Urinary bladder (tissue), 4 donors: ENCODE measurements around the gene HOXC5. TPM values are rescaled to one million over a fixed set of nuclear protein-coding genes. Genes with fewer than 3 reads are reported as not detected.

Experiments
- DNase-seq: peaks from one replicate; pipeline ENCODE4 v3.0.0-alpha.2; 2015; ENCODE audit errors: extremely low spot score
- H3K27ac ChIP-seq: one replicate; pipeline ENCODE4 v1.5.1; 2013; ENCODE audit warnings: low read depth, mild to moderate bottlenecking, moderate library complexity
- H3K36me3 ChIP-seq: one replicate; pipeline ENCODE4 v1.6.1; 2013; ENCODE audit warnings: mild to moderate bottlenecking, moderate library complexity; ENCODE audit not compliant: insufficient read depth
- H3K4me1 ChIP-seq: one replicate; pipeline ENCODE4 v1.6.1; 2013; ENCODE audit warnings: mild to moderate bottlenecking, moderate library complexity; ENCODE audit not compliant: insufficient read depth
- H3K4me3 ChIP-seq: one replicate; pipeline ENCODE4 v1.5.1; 2013; ENCODE audit warnings: low read depth, low read length
- WGBS: extraction: QIAGEN DNeasy Blood & Tissue Kit; methylation state at CpG from one replicate; pipeline ENCODE4 v1.1.7; 2013; 5-methylcytosine and 5-hydroxymethylcytosine counted together
- polyA plus RNA-seq: library from polyadenylated mRNA; stranded (reverse); fragments of 200-250 nt; gene quantifications from one replicate; pipeline ENCODE4 v1.2.3, GENCODE V29; 2013
- total RNA-seq: library from RNA; depleted of rRNA; stranded (reverse); fragments of >200 nt; gene quantifications from one replicate; pipeline ENCODE4 v1.2.3, GENCODE V29; 2014
- donor health status: healthy with polysubstance abuse.
- donor health status: healthy.

Gene HOXC5
- total and polyA plus RNA-seq, 2 donors: 0.11 to 0.42 TPM

DNA sequence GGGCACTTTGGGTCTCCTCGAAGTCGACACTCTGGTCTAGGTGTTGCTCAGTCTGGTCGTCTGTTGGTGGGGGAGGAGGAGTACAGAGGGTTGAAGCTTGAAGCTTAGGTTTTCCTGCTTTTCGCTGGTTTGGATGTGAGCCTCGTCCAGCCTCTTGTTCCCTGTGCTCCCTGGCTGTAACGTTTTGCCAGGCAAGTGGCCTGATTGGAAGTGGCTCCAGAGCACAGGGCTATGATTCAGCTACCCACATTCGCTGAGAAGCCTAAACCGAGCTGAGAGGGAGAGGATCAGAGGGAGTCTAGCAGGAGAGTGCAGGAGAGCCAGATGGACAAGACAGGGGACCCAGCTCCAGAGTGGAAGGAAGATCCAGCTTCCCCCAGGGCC lies 41.8 kb upstream of the HOXC5 start:
- whole genome bisulfite sequencing: 20% methylated on average over 8 of the region's 8 CpGs
- Histone ChIP-seq H3K36me3 (no peaks in the 10 kb centered on the region), H3K4me3 (no peak overlapping the region), H3K27ac (no peak overlapping the region), H3K4me1 (no peaks in the 10 kb centered on the region)
- no peak for DNase-seq

DNA sequence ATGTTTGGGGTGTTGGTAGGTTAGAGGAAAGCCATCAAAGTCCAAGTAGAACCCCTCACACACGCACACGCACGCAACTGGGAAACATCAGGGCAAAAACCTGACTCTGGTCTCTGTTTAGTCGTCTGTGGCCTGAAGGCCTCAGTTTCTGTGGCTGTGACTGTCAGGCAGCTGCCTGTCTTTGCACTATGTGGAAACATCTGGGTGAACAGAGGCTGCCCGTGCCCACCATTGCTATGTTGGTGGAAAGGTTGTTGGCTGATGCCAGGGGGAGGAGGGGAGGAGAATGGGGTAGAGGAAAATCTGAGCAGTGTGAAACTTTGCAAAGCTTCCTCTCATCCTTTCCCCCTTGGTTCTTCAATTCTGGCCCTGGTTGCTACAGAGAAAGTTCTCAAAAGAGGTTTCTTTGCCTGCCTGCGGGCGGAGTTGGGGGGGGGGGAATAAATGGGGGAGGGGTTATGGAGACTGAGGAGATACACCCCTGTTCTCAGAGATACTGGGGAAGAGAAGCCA lies 40.4 kb upstream of the HOXC5 start:
- DNase-seq: no peak
- Histone ChIP-seq H3K4me1 (no peaks in the 10 kb centered on the region), H3K4me3 (no peak overlapping the region), H3K27ac (no peak overlapping the region), H3K36me3 (no peaks in the 10 kb centered on the region)
- 66% methylated on average over 7 of the region's 7 CpGs for WGBS

DNA sequence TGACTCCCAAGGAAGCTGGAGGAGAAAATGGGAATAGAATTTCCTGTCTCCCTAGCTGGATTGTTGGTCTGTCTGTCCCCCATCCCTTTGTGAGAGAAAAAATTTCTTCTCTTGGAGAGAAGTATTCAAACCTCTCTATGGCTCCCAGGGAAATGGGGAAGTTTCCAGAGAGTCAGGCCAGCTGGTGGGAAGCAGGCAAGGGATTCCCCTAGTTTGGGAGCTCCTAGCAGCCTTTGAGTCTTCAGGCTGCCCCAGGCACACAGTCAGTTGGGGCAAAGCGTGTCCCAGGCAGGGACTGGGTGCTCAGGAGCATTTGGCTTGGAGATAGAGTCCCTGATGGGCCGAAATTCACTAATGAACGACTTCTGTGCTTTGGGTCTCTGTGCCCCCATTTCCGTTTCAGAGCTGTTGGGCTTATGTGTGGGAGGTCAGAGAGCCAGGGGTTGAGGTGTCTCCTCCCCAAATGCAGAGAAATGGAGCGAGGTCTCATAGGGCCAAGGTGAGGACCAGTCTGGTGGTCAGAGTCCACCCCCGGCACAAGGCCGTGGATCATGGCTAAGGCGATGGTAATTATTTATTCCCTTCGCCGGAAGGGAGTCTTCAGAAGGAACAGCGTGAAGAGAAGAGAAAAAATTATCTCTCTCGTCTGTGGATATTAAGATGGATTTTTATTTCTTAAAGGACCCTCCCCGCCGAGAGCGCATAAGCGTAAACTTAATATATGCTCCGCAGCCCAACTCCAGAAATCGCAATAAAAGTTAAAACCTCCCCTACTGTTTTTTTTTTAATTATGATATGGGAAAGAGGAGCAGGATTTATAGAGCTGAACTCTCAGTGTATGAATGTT lies 39.5 kb upstream of the HOXC5 start:
- H3K36me3 ChIP-seq: no peaks in the 10 kb centered on the region
- no peak for DNase-seq
- H3K4me1 ChIP-seq: no peaks in the 10 kb centered on the region
- H3K27ac ChIP-seq: no peak overlapping the region
- H3K4me3 ChIP-seq: no peak overlapping the region
- WGBS: 53% methylated on average over 18 of the region's 18 CpGs

- no peaks in the 10 kb centered on the region for H3K36me3 ChIP-seq
- no peak overlapping the region for H3K27ac ChIP-seq
- no peak overlapping the region for H3K4me3 ChIP-seq
- DNase-seq: no peak
- 26% methylated on average over 19 of the region's 19 CpGs for WGBS
- no peaks in the 10 kb centered on the region for H3K4me1 ChIP-seq
These were observed 38.9 kb upstream of the HOXC5 start for GRCh38 chr12:53994009-53994263.

DNA sequence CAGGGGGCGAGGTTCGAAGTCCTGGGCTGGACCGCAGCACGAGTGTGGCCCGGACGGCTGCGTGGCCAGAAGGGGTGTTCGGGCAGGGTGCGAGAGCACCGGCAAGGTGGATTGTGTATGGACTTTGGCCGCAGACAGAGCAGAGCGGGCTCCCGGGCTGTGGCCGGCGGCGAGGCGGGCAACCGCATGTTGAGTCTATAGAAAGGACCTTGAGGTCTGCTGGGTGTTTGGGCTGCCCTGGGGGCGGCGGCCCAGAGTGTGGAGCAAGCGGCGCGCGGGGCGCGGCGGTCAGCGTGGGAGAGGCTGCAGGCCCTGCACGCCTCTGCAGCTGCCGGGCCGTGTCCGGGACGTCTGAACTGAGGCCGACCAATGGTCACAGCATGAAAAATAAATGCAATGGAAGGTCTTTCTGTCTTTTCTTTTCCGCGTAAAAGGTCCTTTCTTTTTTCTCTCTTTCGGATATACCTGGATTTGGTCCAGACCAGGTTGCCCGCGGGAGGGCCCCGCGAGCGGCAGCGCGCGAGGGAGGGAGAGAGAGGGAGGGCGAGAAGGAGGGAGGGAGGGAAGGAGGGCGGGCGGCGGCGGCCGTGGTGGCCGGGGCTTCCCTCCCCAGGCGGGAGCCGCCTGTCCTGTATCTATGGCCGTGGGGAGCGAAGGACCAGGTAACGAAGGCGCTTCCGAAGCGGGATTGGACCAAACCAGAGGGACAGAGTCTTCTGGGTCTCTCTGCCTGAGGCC lies 38.4 kb upstream of the HOXC5 start:
- Histone ChIP-seq H3K36me3 (no peaks in the 10 kb centered on the region), H3K4me3 (peak overlapping the region; percentile 7), H3K27ac (no peak overlapping the region), H3K4me1 (no peaks in the 10 kb centered on the region)
- no peak for DNase-seq
- 15% methylated on average over 60 of the region's 60 CpGs for WGBS

DNA sequence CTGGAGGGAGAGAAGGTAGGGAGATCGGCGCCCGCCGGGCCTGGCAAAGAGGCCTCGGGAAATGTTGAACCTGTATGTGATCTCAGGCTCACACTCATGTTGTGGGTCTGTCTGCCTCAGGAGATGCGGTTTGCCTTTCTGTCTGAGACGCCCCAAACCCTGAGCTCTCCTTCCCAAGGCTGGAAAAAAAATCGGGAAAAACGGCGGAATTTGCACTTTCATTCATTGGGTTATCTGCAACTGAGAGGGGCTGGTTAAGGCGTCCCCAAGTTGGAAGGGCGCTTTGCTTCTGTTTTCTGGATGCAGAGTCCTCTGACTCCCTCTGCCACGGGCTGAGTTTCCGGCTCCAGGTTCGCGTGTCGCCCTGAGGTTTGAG lies 37.9 kb upstream of the HOXC5 start:
- no peak for DNase-seq
- no peaks in the 10 kb centered on the region for H3K4me1 ChIP-seq
- H3K27ac ChIP-seq: no peak overlapping the region

GRCh38 chr12:53995378-53996239 lies 37.2 kb upstream of the HOXC5 start:
- H3K27ac ChIP-seq: no peak overlapping the region
- H3K4me3 ChIP-seq: peak overlapping the region; percentile 39
- H3K36me3 ChIP-seq: no peaks in the 10 kb centered on the region
- 26% methylated on average over 48 of the region's 48 CpGs for WGBS
- DNase-seq: no peak
- H3K4me1 ChIP-seq: no peaks in the 10 kb centered on the region

More for the DNA sequence above, 37.9 kb upstream of the HOXC5 start:
- peak overlapping the region; percentile 39 for H3K4me3 ChIP-seq
- WGBS: 19% methylated on average over 17 of the region's 17 CpGs
- H3K36me3 ChIP-seq: no peaks in the 10 kb centered on the region

DNA sequence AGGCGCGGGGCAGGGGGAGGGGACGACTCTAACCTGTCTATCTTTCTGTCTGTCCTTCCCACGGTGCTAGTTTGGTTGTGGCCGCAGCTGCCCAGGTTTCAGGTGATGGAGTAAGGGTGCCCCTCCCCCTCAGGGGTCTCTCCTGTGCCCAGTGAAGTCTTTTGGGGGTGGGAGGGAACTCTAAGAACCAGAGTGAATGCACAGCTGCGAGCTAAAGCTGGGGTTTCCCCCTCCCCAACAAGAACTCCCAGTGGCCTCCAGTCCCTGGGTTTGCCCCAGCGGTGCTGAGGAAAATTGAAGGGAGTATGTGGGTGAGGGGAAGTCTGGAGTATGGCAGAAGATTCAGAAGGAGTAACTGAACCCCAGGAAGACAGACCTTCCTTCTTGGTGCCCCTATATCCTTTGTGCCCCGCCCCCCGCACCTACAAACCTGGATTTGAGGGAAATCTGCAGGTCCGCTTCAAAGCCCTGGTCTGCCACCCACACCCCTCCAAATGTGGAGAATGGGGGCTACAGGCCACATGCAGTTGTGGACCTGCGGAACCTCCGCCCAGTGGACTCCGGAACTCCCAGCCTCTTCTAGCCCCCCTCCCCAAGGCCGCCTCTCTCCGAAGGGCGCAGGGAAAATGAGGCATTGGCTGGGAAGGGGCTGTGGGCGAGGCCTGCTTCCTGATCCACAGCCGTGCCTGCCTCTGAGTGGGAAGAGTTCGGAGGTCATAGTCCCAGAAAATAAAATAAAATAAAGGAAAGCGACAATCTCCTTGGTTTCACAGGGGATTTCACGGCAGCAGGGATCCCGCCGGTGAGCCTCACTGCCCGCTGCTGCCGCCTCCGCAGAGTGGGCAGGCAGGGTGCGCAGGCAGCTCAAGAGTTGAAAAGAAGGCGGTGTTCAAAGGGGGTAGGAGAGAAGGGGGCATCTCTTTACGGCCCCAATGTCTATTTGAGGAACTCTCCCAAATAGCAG lies 36.3 kb upstream of the HOXC5 start:
- Histone ChIP-seq H3K4me3 (no peak overlapping the region), H3K27ac (no peak overlapping the region), H3K4me1 (no peaks in the 10 kb centered on the region)

DNA sequence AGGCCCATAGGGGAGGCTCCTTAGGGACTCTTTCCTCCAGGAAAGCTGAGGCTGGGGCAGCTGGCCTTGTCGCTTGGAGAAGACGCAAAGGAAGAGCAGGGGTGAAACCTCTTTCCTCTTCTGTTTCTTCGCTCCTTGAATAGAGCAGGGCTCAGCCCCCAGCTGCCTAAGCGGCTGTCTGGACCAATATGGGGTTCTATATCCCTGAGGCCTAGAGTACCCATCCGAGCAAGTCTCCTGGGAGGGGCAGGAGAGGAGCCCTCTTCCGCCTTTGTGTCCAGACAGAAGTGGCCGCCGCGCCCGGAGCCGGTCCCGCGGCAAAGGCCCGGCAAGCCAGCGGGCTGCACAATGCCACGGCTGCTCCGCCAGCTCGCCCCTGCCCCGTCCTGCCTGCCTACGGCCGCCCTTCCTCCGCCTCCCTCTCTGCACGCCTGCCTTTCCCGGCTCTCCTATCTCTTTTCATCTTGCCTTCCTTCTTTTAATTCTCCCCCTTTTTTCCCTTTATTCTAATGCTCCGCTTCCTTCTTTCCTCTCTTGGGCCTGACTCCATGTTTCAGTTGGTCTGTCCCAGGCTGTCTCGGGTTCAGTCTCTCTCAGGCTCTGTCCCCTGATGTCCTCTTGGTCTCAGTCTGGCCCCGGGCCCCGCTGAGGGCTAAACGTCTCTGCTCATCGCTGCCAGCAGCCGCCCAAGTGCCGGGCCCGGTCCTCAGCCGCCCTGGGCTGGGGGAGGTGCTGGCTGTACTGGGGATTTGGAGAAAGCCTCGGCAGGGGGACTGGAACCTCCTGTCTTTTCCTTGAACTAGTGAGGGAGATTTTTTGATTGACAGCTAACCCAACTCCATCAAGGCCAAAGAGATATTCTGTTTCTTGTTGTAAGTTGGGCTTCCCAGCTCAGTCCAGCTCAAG lies 35.4 kb upstream of the HOXC5 start:
- Histone ChIP-seq H3K4me1 (no peaks in the 10 kb centered on the region), H3K4me3 (no peak overlapping the region), H3K36me3 (no peaks in the 10 kb centered on the region), H3K27ac (no peak overlapping the region)
- no peak for DNase-seq
- 31% methylated on average over 35 of the region's 35 CpGs for WGBS

More for the DNA sequence above, 36.3 kb upstream of the HOXC5 start:
- WGBS: 73% methylated on average over 29 of the region's 29 CpGs
- DNase-seq: no peak
- H3K36me3 ChIP-seq: no peaks in the 10 kb centered on the region

- 28% methylated on average over 11 of the region's 11 CpGs for WGBS
- no peak overlapping the region for H3K4me3 ChIP-seq
- H3K27ac ChIP-seq: no peak overlapping the region
- H3K4me1 ChIP-seq: no peaks in the 10 kb centered on the region
- DNase-seq: no peak
- no peaks in the 10 kb centered on the region for H3K36me3 ChIP-seq
These were observed 34.5 kb upstream of the HOXC5 start for GRCh38 chr12:53998110-53998899.

- Histone ChIP-seq H3K4me1 (no peaks in the 10 kb centered on the region), H3K27ac (no peak overlapping the region), H3K36me3 (no peaks in the 10 kb centered on the region), H3K4me3 (no peak overlapping the region)
- 12% methylated on average over 13 of the region's 13 CpGs for WGBS
- no peak for DNase-seq
These were observed 34.0 kb upstream of the HOXC5 start for GRCh38 chr12:53998900-53999236.
